Fibroblast of lung (primary cell): ENCODE data around the gene KRTAP15-1. TPM values are rescaled to one million over a fixed set of nuclear protein-coding genes. Genes with fewer than 3 reads are reported as not detected.

ENCODE experiments used
- DNase-seq, 2 donors: peaks; one replicate each; pipeline versions ENCODE4 v3.0.0 to v3.0.0-alpha.2; 2010; ENCODE audit warnings: low read depth in 2 of 2
- H2AFZ ChIP-seq: 2 replicates; pipeline ENCODE4 v1.5.1; 2012; ENCODE audit warnings: low read length, control low read depth, inconsistent platforms
- H3K27ac ChIP-seq: 2 replicates; pipeline ENCODE4 v1.5.1; 2011; ENCODE audit warnings: low read length, control low read depth; ENCODE audit not compliant: insufficient read depth
- H3K27me3 ChIP-seq: 2 replicates; pipeline ENCODE4 v1.5.1; 2011; ENCODE audit warnings: mild to moderate bottlenecking, low read length; ENCODE audit not compliant: control insufficient read depth, insufficient read depth
- H3K36me3 ChIP-seq: 2 replicates; pipeline ENCODE4 v1.5.1; 2011; ENCODE audit warnings: low read length; ENCODE audit not compliant: control insufficient read depth, insufficient read depth
- H3K4me1 ChIP-seq: 2 replicates; pipeline ENCODE4 v1.5.1; 2011; ENCODE audit warnings: low read length; ENCODE audit not compliant: control insufficient read depth, insufficient read depth; ENCODE audit errors: extremely low read depth
- H3K4me2 ChIP-seq: 2 replicates; pipeline ENCODE4 v1.5.1; 2011; ENCODE audit warnings: low read length, control low read depth; ENCODE audit not compliant: insufficient read depth; ENCODE audit errors: extremely low read depth
- H3K4me3 ChIP-seq, 4 experiments: fragments of 200-600 bp in 1 of 4; sonication (generic) in 1 of 4; replicated peaks in 1 of 4; 2 replicates each; pipeline ENCODE4 v1.5.1; 2011 to 2016; ENCODE audit warnings: low read length in 4 of 4, low read depth in 3 of 4, mild to moderate bottlenecking in 3 of 4, control low read depth in 2 of 4, inconsistent platforms in 1 of 4, mixed read lengths in 1 of 4; ENCODE audit not compliant: insufficient read depth in 1 of 4; ENCODE audit errors: control extremely low read depth in 1 of 4
- H3K79me2 ChIP-seq: 2 replicates; pipeline ENCODE4 v1.5.1; 2012; ENCODE audit warnings: mild to moderate bottlenecking, low read length, inconsistent platforms; ENCODE audit not compliant: control insufficient read depth, insufficient read depth
- H3K9ac ChIP-seq: 2 replicates; pipeline ENCODE4 v1.5.1; 2011; ENCODE audit warnings: mild to moderate bottlenecking, low read length, control low read depth; ENCODE audit not compliant: insufficient read depth
- H3K9me3 ChIP-seq: 2 replicates; pipeline ENCODE4 v1.5.1; 2012; ENCODE audit warnings: low read depth, low read length; ENCODE audit not compliant: control insufficient read depth, insufficient read depth
- H4K20me1 ChIP-seq: 2 replicates; pipeline ENCODE4 v1.5.1; 2011; ENCODE audit warnings: low read length; ENCODE audit not compliant: control insufficient read depth, insufficient read depth; ENCODE audit errors: extremely low read depth
- EZH2 ChIP-seq: IDR thresholded peaks from 2 replicates; pipeline ENCODE4 v1.5.1; 2012; ENCODE audit warnings: low read length, control low read depth, mild to moderate bottlenecking; ENCODE audit errors: missing control alignments
- polyA minus RNA-seq: library from RNA; depleted of rRNA, polyadenylated mRNA; stranded (reverse); fragments of >200 nt; gene quantifications from 2 replicates; pipeline ENCODE4 v1.2.3, GENCODE V29; 2011; ENCODE audit warnings: low replicate concordance
- polyA plus RNA-seq, 2 donors: library from polyadenylated mRNA; depleted of rRNA in 1 of 2; stranded (reverse) in 1 of 2; unstranded in 1 of 2; fragments of >200 nt; gene quantifications; 2 replicates each; pipeline ENCODE4 v1.2.1, GENCODE V29; 2011 to 2012; ENCODE audit warnings: missing spikeins in 1 of 2
- total RNA-seq: library from RNA; depleted of rRNA; stranded (reverse); fragments of >200 nt; gene quantifications from 2 replicates; pipeline ENCODE4 v1.2.1, GENCODE V29; 2014
- TF ChIP-seq, protein P1 (sequence below), 2 donors: IDR thresholded peaks in 1 of 2; conservative IDR thresholded peaks in 1 of 2; 1 replicate in 1 of 2; 2 replicates in 1 of 2; pipeline ENCODE4 v1.5.1; 2011 to 2012; ENCODE audit warnings: low read length in 2 of 2, control low read depth in 1 of 2, inconsistent platforms in 1 of 2, low read depth in 1 of 2, mild to moderate bottlenecking in 1 of 2

Gene KRTAP15-1, protein sequence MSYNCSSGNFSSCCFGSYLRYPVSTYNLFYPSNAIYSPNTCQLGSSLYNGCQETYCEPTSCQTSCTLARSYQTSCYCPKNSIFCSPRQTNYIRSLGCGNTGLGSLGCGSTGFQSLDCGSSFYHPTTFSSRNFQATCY
- total RNA-seq (not detected in 2 replicates), polyA plus RNA-seq (not detected in 2 replicates), polyA minus RNA-seq (not detected in 2 replicates)
- polyA plus RNA-seq (2012), result not detected in 2 replicates

- H3K36me3 ChIP-seq, result no peaks in the 10 kb centered on the region
- TF ChIP-seq, protein P1, sequence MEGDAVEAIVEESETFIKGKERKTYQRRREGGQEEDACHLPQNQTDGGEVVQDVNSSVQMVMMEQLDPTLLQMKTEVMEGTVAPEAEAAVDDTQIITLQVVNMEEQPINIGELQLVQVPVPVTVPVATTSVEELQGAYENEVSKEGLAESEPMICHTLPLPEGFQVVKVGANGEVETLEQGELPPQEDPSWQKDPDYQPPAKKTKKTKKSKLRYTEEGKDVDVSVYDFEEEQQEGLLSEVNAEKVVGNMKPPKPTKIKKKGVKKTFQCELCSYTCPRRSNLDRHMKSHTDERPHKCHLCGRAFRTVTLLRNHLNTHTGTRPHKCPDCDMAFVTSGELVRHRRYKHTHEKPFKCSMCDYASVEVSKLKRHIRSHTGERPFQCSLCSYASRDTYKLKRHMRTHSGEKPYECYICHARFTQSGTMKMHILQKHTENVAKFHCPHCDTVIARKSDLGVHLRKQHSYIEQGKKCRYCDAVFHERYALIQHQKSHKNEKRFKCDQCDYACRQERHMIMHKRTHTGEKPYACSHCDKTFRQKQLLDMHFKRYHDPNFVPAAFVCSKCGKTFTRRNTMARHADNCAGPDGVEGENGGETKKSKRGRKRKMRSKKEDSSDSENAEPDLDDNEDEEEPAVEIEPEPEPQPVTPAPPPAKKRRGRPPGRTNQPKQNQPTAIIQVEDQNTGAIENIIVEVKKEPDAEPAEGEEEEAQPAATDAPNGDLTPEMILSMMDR (conservative IDR thresholded peaks at IDR 0.05 in 1 of 2, IDR thresholded peaks at IDR 0.05 in 1 of 2; ENCODE audit: low read depth in 1 of 2, low read length in 2 of 2), result no peak
- TF ChIP-seq EZH2, result no peak
- no peak within 1 kb of the TSS for H3K9ac ChIP-seq
- H3K27me3 ChIP-seq, result no peaks in the 10 kb centered on the region
- no peaks in the 10 kb centered on the region for H3K79me2 ChIP-seq
- H3K9me3 ChIP-seq, result no peaks in the 10 kb centered on the region
- no peak within 1 kb of the TSS for H3K4me2 ChIP-seq
- H2AFZ ChIP-seq, result no peak within 1 kb of the TSS
- H3K4me3 ChIP-seq, result no peak within 1 kb of the TSS
- no peak within 1 kb of the TSS for H3K27ac ChIP-seq
- H4K20me1 ChIP-seq, result no peaks in the 10 kb centered on the region
- H3K4me1 ChIP-seq, result no peaks in the 10 kb centered on the region
- no peak for DNase-seq
Observed at GRCh38 chr21:30439975-30440374, at the start of gene KRTAP15-1. TSS of gene KRTAP15-1 (plus strand) at chr21:30440275. CDS start at chr21:30440328, 53 bp downstream.

- no peak overlapping the region for H3K9ac ChIP-seq
- TF ChIP-seq, protein P1 (conservative IDR thresholded peaks at IDR 0.05 in 1 of 2, IDR thresholded peaks at IDR 0.05 in 1 of 2; ENCODE audit: low read depth in 1 of 2, low read length in 2 of 2), result no peak
- no peak for TF ChIP-seq EZH2
- H3K4me3 ChIP-seq, result no peak overlapping the region
- H3K79me2 ChIP-seq, result no peaks in the 10 kb centered on the region
- no peak overlapping the region for H3K27ac ChIP-seq
- H3K27me3 ChIP-seq, result no peaks in the 10 kb centered on the region
- H4K20me1 ChIP-seq, result no peaks in the 10 kb centered on the region
- H3K4me1 ChIP-seq, result no peaks in the 10 kb centered on the region
- H2AFZ ChIP-seq, result no peak overlapping the region
- H3K9me3 ChIP-seq, result no peaks in the 10 kb centered on the region
- H3K4me2 ChIP-seq, result no peak overlapping the region
- H3K36me3 ChIP-seq, result no peaks in the 10 kb centered on the region
- no peak for DNase-seq
Observed at GRCh38 chr21:30391492-30392025, 48.5 kb upstream of the KRTAP15-1 start.

DNA sequence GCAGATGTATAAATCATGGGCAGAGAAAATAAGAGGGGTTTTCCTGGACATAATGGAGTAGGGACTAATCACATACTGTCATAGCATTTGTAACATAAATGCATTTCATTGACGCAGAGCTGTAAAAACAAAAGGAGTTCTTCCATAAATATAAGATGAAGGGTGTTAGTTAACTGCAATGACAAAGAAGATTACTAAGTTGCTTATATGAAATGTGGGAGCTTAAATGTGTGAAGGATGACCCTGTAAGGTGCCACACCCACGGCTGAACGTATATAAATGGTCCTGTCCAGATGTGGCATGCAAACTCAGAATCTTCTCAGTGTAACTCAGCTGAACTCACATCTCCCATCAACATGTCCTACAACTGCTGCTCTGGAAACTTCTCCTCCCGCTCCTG is 44.3 kb upstream of the KRTAP15-1 start, which contains the start of gene KRTAP13-1:
Gene KRTAP13-1 (plus strand): TSS at position 301 of the 400 bp plus-strand sequence. CDS start 56 bp downstream, at position 357.
- TF ChIP-seq, protein P1 (conservative IDR thresholded peaks at IDR 0.05 in 1 of 2, IDR thresholded peaks at IDR 0.05 in 1 of 2; ENCODE audit: low read depth in 1 of 2, low read length in 2 of 2), result no peak
- TF ChIP-seq EZH2, result no peak
- Histone ChIP-seq H3K4me3 (no peak within 1 kb of the TSS), H3K27ac (no peak within 1 kb of the TSS), H3K36me3 (no peaks in the 10 kb centered on the region), H4K20me1 (no peaks in the 10 kb centered on the region), H3K27me3 (no peaks in the 10 kb centered on the region), H3K4me2 (no peak within 1 kb of the TSS), H3K79me2 (no peaks in the 10 kb centered on the region), H3K9me3 (no peaks in the 10 kb centered on the region), H3K9ac (no peak within 1 kb of the TSS), H2AFZ (no peak within 1 kb of the TSS), H3K4me1 (no peaks in the 10 kb centered on the region)
- no peak for DNase-seq
